ENCODE measurements around the gene OR5K2. TPM values are rescaled to one million over a fixed set of nuclear protein-coding genes. Genes with fewer than 3 reads are reported as not detected.
A peak's percentile ranks its signal among the peaks of the same experiment; 100 is the strongest.

Gene OR5K2
- total RNA-seq, 2 experiments from 2014 or later = not detected

DNA sequence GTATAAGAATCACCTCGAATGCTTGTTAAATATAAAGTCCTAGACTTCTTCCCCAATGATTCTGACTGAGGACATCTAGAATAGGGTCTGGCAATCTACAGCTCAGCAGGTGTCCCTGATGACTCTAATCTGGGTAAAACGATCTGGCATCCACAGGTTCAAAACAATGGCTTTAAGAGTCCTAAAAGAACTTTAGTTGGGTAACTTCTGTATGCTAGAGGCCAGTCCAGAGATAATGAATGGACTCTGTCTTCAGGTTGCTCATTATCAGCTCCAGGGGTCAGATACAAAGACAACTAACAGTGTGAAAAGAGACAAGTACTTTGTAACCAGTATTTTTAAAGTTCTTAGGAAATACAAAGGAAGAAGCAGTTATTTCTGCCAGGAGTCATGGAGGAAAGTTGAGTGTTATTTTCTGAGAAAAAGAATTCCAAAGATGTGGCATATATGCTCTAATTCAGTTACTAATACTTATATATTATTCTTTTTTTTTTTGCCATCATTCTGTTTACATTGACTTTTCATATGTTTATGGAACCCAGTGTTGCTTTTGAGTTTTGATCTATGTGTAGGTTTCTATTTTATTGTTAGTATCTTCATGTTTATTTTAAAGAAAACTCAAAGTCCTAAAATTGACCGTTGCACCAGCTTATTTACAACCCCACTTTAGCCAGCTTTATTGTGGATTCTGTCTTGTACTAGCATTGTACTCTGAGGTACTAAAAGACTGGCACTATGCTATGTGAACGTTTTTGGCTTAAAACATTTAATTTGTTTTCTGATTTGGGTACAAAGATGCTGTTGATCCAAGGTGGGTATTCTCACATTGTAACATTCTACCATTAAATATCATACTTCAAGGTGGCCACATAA, 31.2 kb downstream of the OR5K2 start:
- no peaks in the 10 kb centered on the region for H3K27me3 Mint-ChIP-seq

DNA sequence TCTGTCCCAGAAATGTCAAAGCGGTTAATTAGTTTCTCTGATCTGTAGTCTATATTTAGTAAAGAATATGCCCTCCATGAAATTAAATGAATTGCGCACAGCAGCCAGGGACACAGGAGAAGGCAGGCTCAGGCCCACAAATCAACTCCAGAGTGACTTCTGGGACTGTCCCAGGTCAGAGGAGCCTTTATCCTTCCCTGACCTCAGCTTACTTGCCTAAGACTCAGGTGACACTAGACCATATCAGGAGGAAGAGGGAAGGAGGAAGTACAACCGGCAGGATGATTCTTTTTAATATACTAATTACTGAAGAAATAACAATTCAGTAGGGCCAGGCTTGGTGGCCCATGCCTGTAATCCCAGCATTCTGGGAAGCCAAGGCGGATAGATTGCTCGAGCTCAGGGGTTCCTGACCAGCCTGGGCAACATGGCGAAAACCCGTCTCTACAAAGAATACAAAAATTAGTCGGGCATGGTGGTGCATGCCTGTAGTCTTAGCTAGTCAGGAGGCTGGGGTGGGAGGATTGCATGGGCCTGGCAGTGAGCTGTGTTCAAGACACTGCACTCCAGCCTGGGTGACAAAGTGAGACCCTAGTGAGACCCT, 32.5 kb downstream of the OR5K2 start:
- CTCF ChIA-PET = no interaction called here
- peaks cover 65% of the 10 kb centered on the region for H3K36me3 Mint-ChIP-seq (ENCODE audit: low read depth)
- H3K4me1 Mint-ChIP-seq = peaks cover 72% of the 10 kb centered on the region
- no peaks in the 10 kb centered on the region for H3K27me3 Mint-ChIP-seq
- peak overlapping the region; percentile 72 for H3K27ac Mint-ChIP-seq
- H3K9me3 Mint-ChIP-seq = peaks cover 4% of the 10 kb centered on the region
- DNase-seq = no peak
- POLR2A ChIA-PET = interaction anchor here (0.7 to 2.2 kb wide), 10 partner anchors 8 to 43 kb away, joined by 3 to 10 read pairs (median 6); no protein-coding TSS in a partner anchor
- H3K4me3 Mint-ChIP-seq = peak overlapping the region; percentile 61

More for the DNA sequence above, 31.2 kb downstream of the OR5K2 start:
- Mint-ChIP-seq H3K4me1 (peaks cover 83% of the 10 kb centered on the region), H3K4me3 (peak overlapping the region; percentile 9), H3K27ac (peak overlapping the region; percentile 33), H3K36me3 (ENCODE audit: low read depth) (peaks cover 71% of the 10 kb centered on the region), H3K9me3 (peaks cover 7% of the 10 kb centered on the region)
- ChIA-PET CTCF (interaction anchor here (1.0 kb wide), 1 partner anchor 44 kb away, joined by 3 read pairs; no protein-coding TSS in a partner anchor), POLR2A (interaction anchor here (0.7 to 2.2 kb wide), 5 partner anchors 27 to 44 kb away, joined by 3 to 7 read pairs (median 3); no protein-coding TSS in a partner anchor)
- DNase-seq = no peak

DNA sequence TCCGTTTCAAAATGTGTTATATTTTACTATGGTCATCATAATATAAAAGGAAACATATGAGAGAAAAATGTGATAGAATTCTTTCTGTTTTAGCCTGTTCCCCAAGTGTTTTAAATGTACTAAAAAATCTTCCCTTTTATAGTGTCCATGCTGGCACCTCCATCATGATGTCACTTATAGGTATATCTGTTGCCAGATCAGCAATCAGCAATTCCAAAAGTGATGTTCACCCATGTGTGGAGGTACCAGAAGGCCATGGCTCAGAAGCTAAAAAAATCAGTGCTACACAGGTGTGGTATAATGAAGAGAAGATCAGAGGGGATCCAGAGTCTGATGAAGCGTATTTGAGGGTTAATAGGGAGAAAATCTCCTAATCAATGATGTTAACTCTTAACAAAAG, 33.2 kb downstream of the OR5K2 start:
- ChIA-PET POLR2A (interaction anchor here (0.7 to 2.2 kb wide), 9 partner anchors 8 to 42 kb away, joined by 3 to 10 read pairs (median 6); no protein-coding TSS in a partner anchor), CTCF (no interaction called here)
- peak overlapping the region; percentile 53 for H3K4me3 Mint-ChIP-seq
- H3K27ac Mint-ChIP-seq = peak overlapping the region; percentile 70
- peaks cover 2% of the 10 kb centered on the region for H3K9me3 Mint-ChIP-seq
- peaks cover 65% of the 10 kb centered on the region for H3K4me1 Mint-ChIP-seq
- DNase-seq = no peak
- peaks cover 59% of the 10 kb centered on the region for H3K36me3 Mint-ChIP-seq (ENCODE audit: low read depth)
- H3K27me3 Mint-ChIP-seq = no peaks in the 10 kb centered on the region

DNA sequence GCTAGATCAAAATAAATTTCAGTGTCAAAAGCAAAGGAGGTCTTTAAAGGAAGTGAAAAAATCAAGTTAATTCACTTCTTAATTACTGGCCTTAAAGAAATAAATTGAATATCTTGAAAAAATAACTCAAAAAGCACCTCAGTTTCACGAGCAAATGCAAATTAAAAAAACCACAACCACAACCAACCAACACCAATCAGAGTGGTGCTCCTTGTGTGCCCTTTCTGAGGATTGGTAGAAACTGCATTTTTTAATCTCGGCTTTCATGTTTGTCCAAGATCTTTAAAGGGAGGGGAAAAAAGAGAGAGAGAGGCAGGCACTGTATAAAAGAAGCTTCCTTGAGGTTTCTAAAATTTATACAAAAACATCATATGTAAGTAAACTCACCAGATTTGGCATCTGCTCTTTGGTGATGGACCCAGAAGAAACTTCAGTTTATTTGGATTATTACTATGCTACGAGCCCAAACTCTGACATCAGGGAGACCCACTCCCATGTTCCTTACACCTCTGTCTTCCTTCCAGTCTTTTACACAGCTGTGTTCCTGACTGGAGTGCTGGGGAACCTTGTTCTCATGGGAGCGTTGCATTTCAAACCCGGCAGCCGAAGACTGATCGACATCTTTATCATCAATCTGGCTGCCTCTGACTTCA, 34.3 kb downstream of the OR5K2 start, which contains the start of gene GPR15:
GPR15 (plus strand) TSS at position 357 of the 653 bp plus-strand sequence; CDS start at position 413, 56 bp downstream.
- CTCF ChIA-PET = interaction anchor here (0.6 to 3.6 kb wide), 4 partner anchors 8 to 43 kb away, joined by 3 to 19 read pairs (median 9); partner anchors contain the start of gene CLDND1
- H3K4me1 Mint-ChIP-seq = peaks cover 64% of the 10 kb centered on the region
- peak within 1 kb of the TSS; percentile 84 for H3K27ac Mint-ChIP-seq
- H3K36me3 Mint-ChIP-seq (ENCODE audit: low read depth) = peaks cover 60% of the 10 kb centered on the region
- H3K27me3 Mint-ChIP-seq = no peaks in the 10 kb centered on the region
- peak within 1 kb of the TSS; percentile 81 for H3K4me3 Mint-ChIP-seq
- no peaks in the 10 kb centered on the region for H3K9me3 Mint-ChIP-seq
- POLR2A ChIA-PET = interaction anchor here (0.8 to 13.1 kb wide), 9 partner anchors 10 to 63 kb away, joined by 3 to 931 read pairs (median 14); partner anchors contain the start of genes CLDND1 and CPOX
- no peak for DNase-seq

DNA sequence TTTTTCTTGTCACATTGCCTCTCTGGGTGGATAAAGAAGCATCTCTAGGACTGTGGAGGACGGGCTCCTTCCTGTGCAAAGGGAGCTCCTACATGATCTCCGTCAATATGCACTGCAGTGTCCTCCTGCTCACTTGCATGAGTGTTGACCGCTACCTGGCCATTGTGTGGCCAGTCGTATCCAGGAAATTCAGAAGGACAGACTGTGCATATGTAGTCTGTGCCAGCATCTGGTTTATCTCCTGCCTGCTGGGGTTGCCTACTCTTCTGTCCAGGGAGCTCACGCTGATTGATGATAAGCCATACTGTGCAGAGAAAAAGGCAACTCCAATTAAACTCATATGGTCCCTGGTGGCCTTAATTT, 34.8 kb downstream of the OR5K2 start:
- POLR2A ChIA-PET = interaction anchor here (0.8 to 13.1 kb wide), 12 partner anchors 9 to 63 kb away, joined by 3 to 931 read pairs (median 9); partner anchors contain the start of genes CLDND1 and CPOX
- H3K36me3 Mint-ChIP-seq (ENCODE audit: low read depth) = peaks cover 62% of the 10 kb centered on the region
- H3K4me3 Mint-ChIP-seq = peak overlapping the region; percentile 81
- DNase-seq = no peak
- H3K27me3 Mint-ChIP-seq = no peaks in the 10 kb centered on the region
- no peaks in the 10 kb centered on the region for H3K9me3 Mint-ChIP-seq
- peaks cover 66% of the 10 kb centered on the region for H3K4me1 Mint-ChIP-seq
- CTCF ChIA-PET = interaction anchor here (0.6 to 3.6 kb wide), 6 partner anchors 8 to 63 kb away, joined by 3 to 19 read pairs (median 7); partner anchors contain the start of gene CLDND1
- H3K27ac Mint-ChIP-seq = peak overlapping the region; percentile 84

DNA sequence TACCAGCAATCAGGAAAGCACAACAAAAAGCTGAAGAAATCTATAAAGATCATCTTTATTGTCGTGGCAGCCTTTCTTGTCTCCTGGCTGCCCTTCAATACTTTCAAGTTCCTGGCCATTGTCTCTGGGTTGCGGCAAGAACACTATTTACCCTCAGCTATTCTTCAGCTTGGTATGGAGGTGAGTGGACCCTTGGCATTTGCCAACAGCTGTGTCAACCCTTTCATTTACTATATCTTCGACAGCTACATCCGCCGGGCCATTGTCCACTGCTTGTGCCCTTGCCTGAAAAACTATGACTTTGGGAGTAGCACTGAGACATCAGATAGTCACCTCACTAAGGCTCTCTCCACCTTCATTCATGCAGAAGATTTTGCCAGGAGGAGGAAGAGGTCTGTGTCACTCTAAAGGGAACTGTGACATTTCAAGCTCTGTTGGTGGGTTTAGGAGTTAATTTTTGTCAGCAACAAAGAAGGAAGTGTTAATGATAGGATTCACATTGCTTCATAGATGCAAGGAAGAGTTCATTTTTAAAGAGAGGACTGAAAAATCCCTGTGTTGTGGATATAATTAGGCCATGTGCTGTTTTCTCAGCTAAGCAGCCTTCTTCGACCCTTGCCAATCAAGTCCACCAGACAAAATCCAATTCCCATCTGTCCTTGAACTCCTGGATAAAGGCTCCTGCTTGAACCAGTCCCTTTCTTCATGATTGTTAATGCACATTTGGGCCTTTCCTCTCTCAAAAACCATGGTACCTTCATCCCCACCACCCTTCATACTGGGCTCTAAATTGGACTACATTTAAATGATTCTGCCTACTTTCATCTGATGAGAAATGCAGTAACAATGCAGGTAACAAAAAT, 35.5 kb downstream of the OR5K2 start:
- Mint-ChIP-seq H3K27me3 (no peaks in the 10 kb centered on the region), H3K4me1 (peaks cover 62% of the 10 kb centered on the region), H3K4me3 (peak overlapping the region; percentile 81), H3K9me3 (no peaks in the 10 kb centered on the region), H3K36me3 (ENCODE audit: low read depth) (peaks cover 59% of the 10 kb centered on the region), H3K27ac (peak overlapping the region; percentile 84)
- DNase-seq = no peak
- ChIA-PET CTCF (interaction anchor here (0.7 to 3.6 kb wide), 6 partner anchors 9 to 63 kb away, joined by 3 to 19 read pairs (median 7); partner anchors contain the start of genes CLDND1 and CPOX), POLR2A (interaction anchor here (1.0 to 13.1 kb wide), 10 partner anchors 9 to 60 kb away, joined by 3 to 931 read pairs (median 14); partner anchors contain the start of genes CLDND1 and CPOX)

DNA sequence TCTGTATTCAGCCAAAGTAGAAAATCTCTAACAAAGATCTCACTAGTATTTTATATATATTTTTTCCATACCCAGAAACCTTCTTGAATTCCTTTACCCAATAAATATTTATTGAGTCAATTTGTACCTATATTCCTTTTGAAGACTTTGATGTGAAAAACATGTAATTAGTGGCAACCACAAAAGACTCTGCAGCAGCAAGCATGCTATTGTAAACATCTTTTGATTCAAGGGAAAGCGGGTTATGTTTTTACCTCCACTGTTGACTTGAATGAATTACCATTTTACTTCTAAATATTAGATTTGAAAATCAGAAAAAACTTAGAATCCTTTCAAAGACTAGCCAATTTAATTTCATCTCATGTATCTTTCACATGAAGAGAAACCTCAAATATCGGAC, 36.7 kb downstream of the OR5K2 start:
- Mint-ChIP-seq H3K27ac (peak overlapping the region; percentile 84), H3K36me3 (ENCODE audit: low read depth) (peaks cover 56% of the 10 kb centered on the region), H3K4me1 (peaks cover 59% of the 10 kb centered on the region), H3K4me3 (peak overlapping the region; percentile 81), H3K27me3 (no peaks in the 10 kb centered on the region), H3K9me3 (no peaks in the 10 kb centered on the region)
- ChIA-PET POLR2A (interaction anchor here (0.7 to 13.1 kb wide), 5 partner anchors 13 to 59 kb away, joined by 6 to 931 read pairs (median 39); partner anchors contain the start of genes CLDND1 and CPOX), CTCF (interaction anchor here (0.6 to 3.6 kb wide), 4 partner anchors 10 to 40 kb away, joined by 3 to 19 read pairs (median 12); partner anchors contain the start of gene CLDND1)
- DNase-seq = no peak

DNA sequence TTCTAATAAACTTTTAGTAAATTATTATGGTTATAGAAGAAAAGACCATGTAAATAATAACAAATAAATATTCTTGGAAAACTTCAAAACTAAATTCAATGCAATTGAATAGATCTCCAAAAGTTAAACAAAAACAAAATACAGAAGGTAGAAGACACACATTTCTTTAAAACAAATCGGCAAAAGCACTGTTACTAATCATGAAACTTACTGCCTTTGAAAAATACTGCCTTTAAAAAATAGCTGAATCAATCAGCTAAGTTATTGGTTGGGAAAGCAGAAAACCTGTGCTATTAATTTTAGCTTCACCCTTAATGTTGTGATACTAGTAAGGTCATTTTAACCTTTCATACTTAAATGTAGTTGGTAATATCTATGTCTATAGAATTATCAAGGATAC, 37.3 kb downstream of the OR5K2 start:
- CTCF ChIA-PET = interaction anchor here (1.0 to 3.6 kb wide), 3 partner anchors 30 to 39 kb away, joined by 3 to 14 read pairs (median 11); no protein-coding TSS in a partner anchor
- H3K27ac Mint-ChIP-seq = peak overlapping the region; percentile 80
- no peaks in the 10 kb centered on the region for H3K27me3 Mint-ChIP-seq
- peaks cover 61% of the 10 kb centered on the region for H3K4me1 Mint-ChIP-seq
- peaks cover 57% of the 10 kb centered on the region for H3K36me3 Mint-ChIP-seq (ENCODE audit: low read depth)
- no peaks in the 10 kb centered on the region for H3K9me3 Mint-ChIP-seq
- peak overlapping the region; percentile 68 for H3K4me3 Mint-ChIP-seq
- POLR2A ChIA-PET = interaction anchor here (0.7 to 13.1 kb wide), 5 partner anchors 13 to 58 kb away, joined by 6 to 931 read pairs (median 39); partner anchors contain the start of genes CLDND1 and CPOX
- no peak for DNase-seq

DNA sequence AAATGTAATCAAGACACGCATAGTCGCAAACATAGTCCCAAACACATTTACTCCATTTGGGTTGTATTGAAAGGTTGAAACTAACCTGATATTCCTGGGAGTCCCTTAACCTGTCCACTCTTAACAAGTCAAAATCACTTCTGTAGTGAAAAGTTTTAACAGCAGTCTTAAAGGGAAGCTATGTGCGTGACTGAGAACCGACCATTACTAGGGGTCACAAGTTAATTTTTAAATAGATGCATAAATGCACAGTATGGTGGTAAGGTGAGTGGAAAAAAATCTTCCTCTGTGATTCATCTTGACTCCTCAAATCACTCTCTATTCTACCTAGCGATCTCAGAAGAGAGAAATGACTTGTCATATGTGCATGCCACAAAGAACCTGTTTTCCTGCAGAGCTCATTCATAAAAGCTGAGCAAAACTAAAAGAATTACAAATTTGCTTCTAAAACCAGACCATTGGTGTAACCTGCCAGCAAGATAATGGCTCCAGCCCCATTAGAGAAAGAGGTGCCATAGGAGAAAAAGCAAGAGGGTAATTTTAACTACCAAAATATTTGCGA, 39.1 kb downstream of the OR5K2 start:
- peaks cover 45% of the 10 kb centered on the region for H3K36me3 Mint-ChIP-seq (ENCODE audit: low read depth)
- H3K27me3 Mint-ChIP-seq = no peaks in the 10 kb centered on the region
- CTCF ChIA-PET = interaction anchor here (1.0 to 2.8 kb wide), 14 partner anchors 9 to 66 kb away, joined by 3 to 15 read pairs (median 5); partner anchors contain the start of genes CLDND1 and CPOX
- peaks cover under 1% of the 10 kb centered on the region for H3K9me3 Mint-ChIP-seq
- H3K27ac Mint-ChIP-seq = peak overlapping the region; percentile 87
- POLR2A ChIA-PET = interaction anchor here (1.9 to 13.1 kb wide), 6 partner anchors 15 to 55 kb away, joined by 9 to 931 read pairs (median 40); partner anchors contain the start of genes CLDND1 and CPOX
- no peak for DNase-seq
- peak overlapping the region; percentile 66 for H3K4me3 Mint-ChIP-seq
- H3K4me1 Mint-ChIP-seq = peaks cover 58% of the 10 kb centered on the region

DNA sequence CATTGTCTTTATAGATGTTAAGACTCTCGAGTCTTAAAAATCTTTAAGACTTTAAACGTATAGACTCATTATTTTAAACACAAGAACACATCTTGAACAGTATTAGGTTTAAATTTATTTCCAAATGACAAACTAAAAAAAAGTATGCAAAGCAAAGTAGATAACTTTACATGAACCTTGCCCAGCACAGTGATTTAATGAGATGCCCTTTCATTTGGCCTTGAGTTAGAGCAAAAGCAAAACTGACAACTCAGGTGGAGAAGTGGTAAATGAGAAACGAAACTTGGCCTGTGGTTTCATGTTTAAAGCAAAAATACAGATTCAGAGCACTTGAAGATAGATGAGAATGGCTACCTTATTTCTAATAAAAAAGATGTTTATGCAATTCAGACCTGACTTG, 42.9 kb downstream of the OR5K2 start:
- peaks cover 40% of the 10 kb centered on the region for H3K36me3 Mint-ChIP-seq (ENCODE audit: low read depth)
- H3K27me3 Mint-ChIP-seq = no peaks in the 10 kb centered on the region
- ChIA-PET POLR2A (interaction anchor here (1.0 to 13.1 kb wide), 6 partner anchors 8 to 32 kb away, joined by 3 to 931 read pairs (median 13); partner anchors contain the start of genes CLDND1 and GPR15), CTCF (interaction anchor here (1.0 to 1.9 kb wide), 3 partner anchors 11 to 17 kb away, joined by 3 to 6 read pairs (median 4); no protein-coding TSS in a partner anchor)
- peak overlapping the region; percentile 80 for H3K27ac Mint-ChIP-seq
- H3K4me3 Mint-ChIP-seq = peak overlapping the region; percentile 23
- peaks cover 3% of the 10 kb centered on the region for H3K9me3 Mint-ChIP-seq
- DNase-seq = no peak
- H3K4me1 Mint-ChIP-seq = peaks cover 71% of the 10 kb centered on the region
